ENCODE results near the gene COL21A1.
"Not testable (repeated sequence)": the region's sequence is repeated elsewhere in the genome, so short reads cannot be mapped to it uniquely, and the experiment has no call there.

The COL21A1 gene

GRCh38 chr6:56047931-56048540, 199.3 kb downstream of the COL21A1 start:
- no peak for DNase-seq (ENCODE audit: low read depth)

GRCh38 chr6:56046576-56046975, 200.8 kb downstream of the COL21A1 start:
- peak; percentile 67 for DNase-seq (ENCODE audit: low read depth)

- no peak for DNase-seq (ENCODE audit: low read depth)
Measured at GRCh38 chr6:56043761-56044160, 203.6 kb downstream of the COL21A1 start.

GRCh38 chr6:56043076-56043475, 204.3 kb downstream of the COL21A1 start:
- DNase-seq (ENCODE audit: low read depth) = no peak

GRCh38 chr6:56041591-56041990, 205.8 kb downstream of the COL21A1 start:
- DNase-seq (ENCODE audit: low read depth) = no peak

- no peak for DNase-seq (ENCODE audit: low read depth)
Measured at GRCh38 chr6:56040889-56041301, 206.5 kb downstream of the COL21A1 start.

- no peak for DNase-seq (ENCODE audit: low read depth)
Measured at GRCh38 chr6:56040223-56040622, 207.2 kb downstream of the COL21A1 start.

GRCh38 chr6:56038764-56039163, 208.6 kb downstream of the COL21A1 start:
- DNase-seq (ENCODE audit: low read depth) = no peak

- no peak for DNase-seq (ENCODE audit: low read depth)
Measured at GRCh38 chr6:56037601-56038000, 209.8 kb downstream of the COL21A1 start.

- DNase-seq (ENCODE audit: low read depth) = no peak
Measured at GRCh38 chr6:56036916-56037600, 210.3 kb downstream of the COL21A1 start.

GRCh38 chr6:56033401-56033800, 214.0 kb downstream of the COL21A1 start:
- no peak for DNase-seq (ENCODE audit: low read depth)

GRCh38 chr6:56032715-56033260, 214.6 kb downstream of the COL21A1 start:
- no peak for DNase-seq (ENCODE audit: low read depth)

GRCh38 chr6:56027865-56028264, 219.5 kb downstream of the COL21A1 start:
- no peak for DNase-seq (ENCODE audit: low read depth)

- DNase-seq (ENCODE audit: low read depth) = no peak
Measured at GRCh38 chr6:56026455-56027180, 220.8 kb downstream of the COL21A1 start.

GRCh38 chr6:56025795-56026194, 221.6 kb downstream of the COL21A1 start:
- no peak for DNase-seq (ENCODE audit: low read depth)

GRCh38 chr6:56024931-56025330, 222.4 kb downstream of the COL21A1 start:
- DNase-seq (ENCODE audit: low read depth) = no peak

GRCh38 chr6:56023829-56024228, 223.6 kb downstream of the COL21A1 start:
- DNase-seq (ENCODE audit: low read depth) = no peak

GRCh38 chr6:56022678-56023077, 224.7 kb downstream of the COL21A1 start:
- no peak for DNase-seq (ENCODE audit: low read depth)

- DNase-seq (ENCODE audit: low read depth) = no peak
Measured at GRCh38 chr6:56021943-56022342, 225.4 kb downstream of the COL21A1 start.

GRCh38 chr6:56019973-56020372, 227.4 kb downstream of the COL21A1 start:
- no peak for DNase-seq (ENCODE audit: low read depth)

GRCh38 chr6:56017198-56017597, 230.2 kb downstream of the COL21A1 start:
- no peak for DNase-seq (ENCODE audit: low read depth)

GRCh38 chr6:56014039-56014438, 233.3 kb downstream of the COL21A1 start:
- DNase-seq (ENCODE audit: low read depth) = not testable (repeated sequence)

- DNase-seq (ENCODE audit: low read depth) = no peak
Measured at GRCh38 chr6:56009636-56010035, 237.7 kb downstream of the COL21A1 start.
